Left lung (tissue), 14 donors: ENCODE measurements around the gene KANK4. TPM values are rescaled to one million over a fixed set of nuclear protein-coding genes. Genes with fewer than 3 reads are reported as not detected.
A peak's percentile ranks its signal among the peaks of the same experiment; 100 is the strongest.

Experiments
- ATAC-seq: fragments of 200-7000 bp; cut with Tn5 transposase; one replicate; pipeline ENCODE4 v1.9.1; 2020; ENCODE audit warnings: moderate library complexity
- DNase-seq, 4 donors: peaks; one replicate each; pipeline ENCODE4 v3.0.0-alpha.2; 2013 to 2020
- H3K27ac ChIP-seq, 2 donors: fragments of 200-600 bp; sonication (generic) in 1 of 2; one replicate each; pipeline versions ENCODE4 v1.5.0 to v1.8.0; 2020 to 2021
- H3K27me3 ChIP-seq, 2 donors: fragments of 200-600 bp; sonication (generic) in 1 of 2; one replicate each; pipeline versions ENCODE4 v1.5.0 to v1.8.0; 2020 to 2021
- H3K36me3 ChIP-seq, 2 donors: fragments of 200-600 bp; sonication (generic) in 1 of 2; one replicate each; pipeline versions ENCODE4 v1.5.0 to v1.8.0; 2020 to 2021
- H3K4me1 ChIP-seq, 2 donors: fragments of 200-600 bp; one replicate each; pipeline ENCODE4 v1.8.0; 2021
- H3K4me3 ChIP-seq, 2 donors: fragments of 200-600 bp; sonication (generic) in 1 of 2; one replicate each; pipeline versions ENCODE4 v1.5.0 to v1.8.0; 2020 to 2021; ENCODE audit warnings: mild to moderate bottlenecking in 1 of 2
- H3K9me3 ChIP-seq, 2 donors: fragments of 200-600 bp; sonication (generic) in 1 of 2; one replicate each; pipeline versions ENCODE4 v1.5.0 to v1.8.0; 2020 to 2021
- intact Hi-C, 2 donors: fragments of 100-400 bp; cut with DNase I; formaldehyde crosslinking; loops; one replicate each; pipeline versions ENCODE4 v1.11.2 to v1.14.2; 2022
- long read RNA-seq, 12 donors: library from polyadenylated mRNA in 2 of 12; unstranded in 2 of 12; transcript quantifications; one replicate each; pipeline ENCODE4 v2.0.0 and lab custom pipeline, GENCODE V29; 2019 to 2026
- polyA plus RNA-seq, 6 donors: library from polyadenylated mRNA; unstranded; fragments of 120-200 nt; gene quantifications; one replicate each; pipeline ENCODE4 v1.2.1, GENCODE V29; 2013; ENCODE audit not compliant: insufficient read length in 6 of 6
- total RNA-seq, 2 donors: library from RNA; stranded (reverse); fragmentation: NEBNext Ultra II Directional; extraction: Animal tissue kit (Norgen Biotek cat#: 25700); gene quantifications; one replicate each; pipeline ENCODE4 v1.2.1, GENCODE V29; 2021
- TF ChIP-seq, protein P1 (sequence below), 2 donors: fragments of 200-600 bp; sonication (generic) in 1 of 2; IDR thresholded peaks; one replicate each; pipeline versions ENCODE4 v1.5.0 to v1.8.0; 2021; ENCODE audit warnings: antibody characterized with exemption in 2 of 2
- donor health status: DM: no; HTN: yes; CAD: no.
- donor health status: DM: no; HTN: no; CAD: no.

The KANK4 gene
- total RNA-seq (1 to 10 TPM; 2.0 to 2.6 TPM), polyA plus RNA-seq (10 to 100 TPM in 5 of 6 donors, 1 to 10 TPM in 1; 10.0 to 15.1 (median 11.6) TPM)
- long read RNA-seq, donor 1, full-length matches to known transcripts: 4 of 4 reads
- long read RNA-seq, donor 1, partial matches to known transcripts: 0 of 4 reads
- long read RNA-seq, donor 1, other reads (novel, unspliced or antisense): 0 of 4 reads
- long read RNA-seq, donor 2, full-length matches to known transcripts: 3 of 9 reads
- long read RNA-seq, donor 2, partial matches to known transcripts: 6 of 9 reads
- long read RNA-seq, donor 2, other reads (novel, unspliced or antisense): 0 of 9 reads
- long read RNA-seq, donor 3, full-length matches to known transcripts: 1 of 7 reads
- long read RNA-seq, donor 3, partial matches to known transcripts: 6 of 7 reads
- long read RNA-seq, donor 3, other reads (novel, unspliced or antisense): 0 of 7 reads
- long read RNA-seq, donor 4: 0 reads
- long read RNA-seq, donor 5, full-length matches to known transcripts: 3 of 3 reads
- long read RNA-seq, donor 5, partial matches to known transcripts: 0 of 3 reads
- long read RNA-seq, donor 5, other reads (novel, unspliced or antisense): 0 of 3 reads
- long read RNA-seq, donor 6, full-length matches to known transcripts: 1 of 1 reads
- long read RNA-seq, donor 6, partial matches to known transcripts: 0 of 1 reads
- long read RNA-seq, donor 6, other reads (novel, unspliced or antisense): 0 of 1 reads
- long read RNA-seq, donor 7, partial matches to known transcripts: 0 of 2 reads
- long read RNA-seq, donor 7, other reads (novel, unspliced or antisense): 0 of 2 reads
- long read RNA-seq, donor 8, full-length matches to known transcripts: 2 of 2 reads
- long read RNA-seq, donor 8, partial matches to known transcripts: 0 of 2 reads
- long read RNA-seq, donor 8, other reads (novel, unspliced or antisense): 0 of 2 reads
- long read RNA-seq, donor 9: 0 reads
- long read RNA-seq, donor 10, partial matches to known transcripts: 0 of 1 reads
- long read RNA-seq, donor 10, other reads (novel, unspliced or antisense): 1 of 1 reads
- long read RNA-seq, donor 11, full-length matches to known transcripts: 2 of 2 reads
- long read RNA-seq, donor 11, partial matches to known transcripts: 0 of 2 reads
- long read RNA-seq, donor 11, other reads (novel, unspliced or antisense): 0 of 2 reads
- long read RNA-seq, donor 12, full-length matches to known transcripts: 1 of 6 reads
- long read RNA-seq, donor 12, partial matches to known transcripts: 5 of 6 reads
- long read RNA-seq, donor 12, other reads (novel, unspliced or antisense): 0 of 6 reads

DNA sequence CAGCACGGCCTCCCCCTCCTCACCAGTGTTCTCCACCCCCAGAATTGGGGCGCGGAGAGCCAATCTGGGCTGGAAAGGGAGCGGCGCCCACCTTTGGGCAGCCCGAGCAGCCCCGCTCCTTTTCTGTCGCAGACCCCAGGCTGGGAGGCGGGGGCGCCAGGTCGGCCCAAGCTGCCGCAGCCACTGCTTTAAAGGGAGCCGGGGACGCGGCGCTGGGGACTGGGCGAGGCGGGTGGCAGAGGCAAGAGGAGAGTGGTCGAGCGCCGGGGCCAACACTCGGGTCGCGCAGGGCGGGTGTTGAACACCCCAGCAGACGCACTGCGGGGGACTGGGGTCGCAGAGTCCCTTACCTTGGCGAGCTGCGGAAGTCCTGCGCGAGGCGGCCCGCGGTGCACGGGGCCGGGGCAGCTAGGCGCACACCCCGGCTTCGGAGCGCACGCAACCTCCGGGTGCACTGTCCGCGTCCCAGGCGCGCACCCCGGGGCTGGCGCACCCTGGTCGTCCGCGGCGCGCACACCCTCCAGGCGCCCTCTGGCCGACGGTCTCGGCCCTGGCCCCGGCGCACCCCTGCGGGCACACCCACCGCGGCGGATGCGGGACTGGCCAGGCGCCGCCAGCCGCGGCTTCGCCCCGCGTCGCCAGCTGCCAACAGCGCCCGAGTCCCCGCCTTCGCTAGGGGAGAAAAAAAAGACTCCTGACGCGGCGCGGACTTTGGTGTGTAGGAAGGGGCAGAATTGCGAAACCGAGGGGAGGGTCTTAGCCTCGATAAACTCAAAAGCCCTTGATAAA lies at the start of gene KANK4:
KANK4 (minus strand) TSS at position 679 of the 789 bp plus-strand sequence. CDS start 37,870 bp downstream, outside the sequence.
- H3K27ac ChIP-seq: no peak within 1 kb of the TSS
- peak within 1 kb of the TSS; percentile 25 to 34 for H3K4me3 ChIP-seq
- peaks cover 11 to 41% of the 10 kb centered on the region in 2 donors for H3K27me3 ChIP-seq
- TF ChIP-seq, protein P1, sequence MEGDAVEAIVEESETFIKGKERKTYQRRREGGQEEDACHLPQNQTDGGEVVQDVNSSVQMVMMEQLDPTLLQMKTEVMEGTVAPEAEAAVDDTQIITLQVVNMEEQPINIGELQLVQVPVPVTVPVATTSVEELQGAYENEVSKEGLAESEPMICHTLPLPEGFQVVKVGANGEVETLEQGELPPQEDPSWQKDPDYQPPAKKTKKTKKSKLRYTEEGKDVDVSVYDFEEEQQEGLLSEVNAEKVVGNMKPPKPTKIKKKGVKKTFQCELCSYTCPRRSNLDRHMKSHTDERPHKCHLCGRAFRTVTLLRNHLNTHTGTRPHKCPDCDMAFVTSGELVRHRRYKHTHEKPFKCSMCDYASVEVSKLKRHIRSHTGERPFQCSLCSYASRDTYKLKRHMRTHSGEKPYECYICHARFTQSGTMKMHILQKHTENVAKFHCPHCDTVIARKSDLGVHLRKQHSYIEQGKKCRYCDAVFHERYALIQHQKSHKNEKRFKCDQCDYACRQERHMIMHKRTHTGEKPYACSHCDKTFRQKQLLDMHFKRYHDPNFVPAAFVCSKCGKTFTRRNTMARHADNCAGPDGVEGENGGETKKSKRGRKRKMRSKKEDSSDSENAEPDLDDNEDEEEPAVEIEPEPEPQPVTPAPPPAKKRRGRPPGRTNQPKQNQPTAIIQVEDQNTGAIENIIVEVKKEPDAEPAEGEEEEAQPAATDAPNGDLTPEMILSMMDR (IDR thresholded peaks at IDR 0.05): no peak
- intact Hi-C loops: no loop called here
- no peaks in the 10 kb centered on the region for H3K36me3 ChIP-seq
- DNase-seq (peak in 3 of 4 donors; percentile 36 to 81 (median 71)), ATAC-seq (peak; percentile 62)
- no peaks in the 10 kb centered on the region for H3K9me3 ChIP-seq
- H3K4me1 ChIP-seq: peaks cover 0 to 4% of the 10 kb centered on the region in 2 donors

GRCh38 chr1:62368989-62369388 lies 49.8 kb upstream of the KANK4 start:
- no peak for ATAC-seq
- no peak for DNase-seq
- TF ChIP-seq, protein P1 (IDR thresholded peaks at IDR 0.05): no peak
- Histone ChIP-seq H3K4me3 (no peak overlapping the region), H3K27me3 (no peaks in the 10 kb centered on the region), H3K9me3 (no peaks in the 10 kb centered on the region), H3K4me1 (no peaks in the 10 kb centered on the region), H3K27ac (no peak overlapping the region), H3K36me3 (no peaks in the 10 kb centered on the region)
- intact Hi-C loops: no loop called here

DNA sequence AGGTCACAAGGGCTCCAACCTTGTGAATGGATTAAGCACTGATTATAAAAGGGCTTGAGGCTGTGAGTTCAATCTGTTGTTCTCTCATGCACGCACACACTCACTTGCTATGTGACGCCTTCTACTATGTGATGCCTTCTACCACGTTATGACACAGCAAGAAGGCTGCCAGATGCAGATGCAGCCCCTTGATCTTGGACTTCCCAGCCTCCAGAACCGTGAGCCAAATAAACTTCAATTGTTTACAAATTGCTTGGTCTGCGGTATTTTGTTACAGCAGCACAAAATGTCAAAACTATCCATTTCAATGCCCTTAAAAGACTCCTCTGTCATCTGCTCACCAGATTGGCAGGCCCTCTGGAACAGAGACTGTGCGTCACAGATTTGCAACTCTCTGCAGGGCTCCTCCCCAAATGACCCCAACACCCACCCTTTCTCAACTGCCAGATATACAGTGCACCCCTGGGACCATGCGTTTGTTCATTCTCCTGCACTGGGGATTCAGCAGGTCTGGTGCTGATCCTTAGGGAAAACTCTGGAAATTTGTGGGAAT lies 47.8 kb upstream of the KANK4 start:
- Histone ChIP-seq H3K4me3 (no peak overlapping the region), H3K27ac (no peak overlapping the region), H3K9me3 (no peaks in the 10 kb centered on the region), H3K4me1 (no peaks in the 10 kb centered on the region), H3K36me3 (no peaks in the 10 kb centered on the region), H3K27me3 (no peaks in the 10 kb centered on the region)
- ATAC-seq: no peak
- DNase-seq: no peak
- intact Hi-C loops: no loop called here
- TF ChIP-seq, protein P1 (IDR thresholded peaks at IDR 0.05): no peak

GRCh38 chr1:62364721-62365120 lies 45.5 kb upstream of the KANK4 start:
- Histone ChIP-seq H3K4me1 (no peaks in the 10 kb centered on the region), H3K27me3 (no peaks in the 10 kb centered on the region), H3K4me3 (no peak overlapping the region), H3K9me3 (no peaks in the 10 kb centered on the region), H3K27ac (no peak overlapping the region), H3K36me3 (no peaks in the 10 kb centered on the region)
- intact Hi-C loops: no loop called here
- ATAC-seq: peak; percentile 38
- DNase-seq: no peak
- TF ChIP-seq, protein P1 (IDR thresholded peaks at IDR 0.05): no peak
